ENCODE data around the gene CCT6A. TPM values are rescaled to one million over a fixed set of nuclear protein-coding genes. Genes with fewer than 3 reads are reported as not detected.
"Not testable (repeated sequence)": the region's sequence is repeated elsewhere in the genome, so short reads cannot be mapped to it uniquely, and the experiment has no call there.

The CCT6A gene
- total RNA-seq, 2 experiments from 2014 or later: 116 to 123 TPM

DNA sequence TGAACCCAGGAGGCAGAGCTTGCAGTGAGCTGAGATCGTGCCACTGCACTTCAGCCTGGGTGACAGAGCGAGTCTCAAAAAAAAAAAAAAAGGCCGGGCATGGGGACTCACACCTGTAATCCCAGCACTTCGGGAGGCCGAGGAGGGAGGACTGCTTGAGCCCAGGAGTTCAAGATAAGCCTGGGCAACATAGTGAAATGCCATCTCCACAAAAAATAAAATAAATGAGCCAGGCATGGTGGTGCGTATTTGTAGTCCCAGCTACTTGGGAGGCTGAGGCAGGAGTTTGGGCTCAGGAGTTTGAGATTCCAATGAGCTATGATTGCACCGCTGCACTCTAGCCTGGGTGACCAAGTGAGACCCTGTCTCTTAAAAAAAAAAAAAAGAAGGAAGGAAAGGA is 19.0 kb upstream of the CCT6A start:
- CTCF ChIA-PET: interaction anchor here (0.7 kb wide), 1 partner anchor 13 kb away, joined by 3 read pairs; no protein-coding TSS in a partner anchor
- peak overlapping the region; percentile 22 for H3K4me3 Mint-ChIP-seq
- H3K9me3 Mint-ChIP-seq; POLR2A ChIA-PET; DNase-seq; H3K27ac Mint-ChIP-seq; H3K27me3 Mint-ChIP-seq; H3K36me3 Mint-ChIP-seq (ENCODE audit: low read depth): not testable (repeated sequence)
- peaks cover 16% of the 10 kb centered on the region for H3K4me1 Mint-ChIP-seq

DNA sequence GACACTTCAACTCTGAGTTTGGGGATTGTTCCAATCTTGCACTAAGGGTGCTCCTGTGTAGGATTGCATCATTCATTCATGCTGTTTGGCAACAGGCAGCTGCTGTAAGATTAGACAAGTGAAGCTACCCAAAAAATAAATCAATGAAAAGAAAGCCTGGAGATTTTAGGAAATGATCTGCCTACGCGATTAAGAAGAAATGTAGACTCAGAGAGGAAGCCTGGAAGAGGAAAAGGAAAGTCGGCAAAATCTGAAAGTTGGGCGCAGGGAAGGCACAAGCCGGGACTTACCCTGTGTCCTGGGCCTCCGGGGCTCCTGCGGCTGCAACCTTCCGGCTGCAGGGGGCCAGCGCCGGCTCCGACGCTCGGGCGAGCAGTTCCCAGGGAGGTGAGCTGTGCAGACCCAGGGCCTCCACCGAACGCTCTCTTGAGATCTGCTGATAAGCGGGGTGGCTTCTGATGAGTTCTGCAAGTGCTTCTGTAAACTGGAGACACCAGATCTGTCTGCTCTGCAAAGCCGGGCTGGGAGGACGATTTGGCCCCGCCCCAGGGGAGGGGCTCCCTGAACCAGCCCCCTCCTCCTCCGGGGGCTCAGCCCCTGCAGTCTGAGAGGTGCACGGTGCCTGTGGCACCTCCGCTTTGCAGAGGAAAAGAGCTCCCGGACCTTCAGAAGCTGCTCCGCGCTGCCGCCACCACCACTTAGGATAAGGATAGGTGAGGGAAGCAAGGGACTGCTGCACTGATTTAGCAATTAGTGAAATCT is 17.7 kb upstream of the CCT6A start:
- peak overlapping the region; percentile 82 for H3K27ac Mint-ChIP-seq
- peaks cover 16% of the 10 kb centered on the region for H3K4me1 Mint-ChIP-seq
- POLR2A ChIA-PET: no interaction called here
- H3K27me3 Mint-ChIP-seq: no peaks in the 10 kb centered on the region
- H3K9me3 Mint-ChIP-seq: no peaks in the 10 kb centered on the region
- CTCF ChIA-PET: interaction anchor here (0.6 to 1.3 kb wide), 4 partner anchors 28 to 73 kb away, joined by 3 to 5 read pairs (median 4); partner anchors contain the start of gene SUMF2
- H3K36me3 Mint-ChIP-seq (ENCODE audit: low read depth): no peaks in the 10 kb centered on the region
- peak; percentile 84 for DNase-seq
- H3K4me3 Mint-ChIP-seq: peak overlapping the region; percentile 77

DNA sequence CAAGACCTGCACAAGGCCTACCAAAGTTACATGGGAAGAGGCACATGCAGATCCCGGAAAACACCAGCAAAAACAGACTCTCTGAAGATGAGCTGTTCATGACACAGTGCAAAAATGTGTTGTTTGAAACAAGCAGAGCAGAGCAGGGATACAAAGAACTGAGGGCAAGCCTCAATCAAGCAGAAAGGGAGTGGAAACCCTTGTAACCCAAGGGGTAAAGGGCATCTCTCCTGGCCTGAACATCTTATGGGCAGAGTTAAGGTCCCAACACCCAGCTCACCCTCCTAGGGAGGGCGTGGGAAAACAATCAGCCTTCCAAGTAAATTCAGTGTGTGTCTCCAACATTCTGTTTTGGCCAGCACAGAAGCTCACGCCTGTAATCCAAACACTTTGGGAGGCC is 10.8 kb upstream of the CCT6A start:
- CTCF ChIA-PET: interaction anchor here (1.2 kb wide), 1 partner anchor 18 kb away, joined by 3 read pairs; no protein-coding TSS in a partner anchor
- Mint-ChIP-seq H3K36me3 (ENCODE audit: low read depth) (no peaks in the 10 kb centered on the region), H3K27me3 (no peaks in the 10 kb centered on the region), H3K4me1 (peaks cover 2% of the 10 kb centered on the region), H3K4me3 (no peak overlapping the region), H3K27ac (no peak overlapping the region), H3K9me3 (no peaks in the 10 kb centered on the region)
- POLR2A ChIA-PET: no interaction called here
- DNase-seq: no peak

DNA sequence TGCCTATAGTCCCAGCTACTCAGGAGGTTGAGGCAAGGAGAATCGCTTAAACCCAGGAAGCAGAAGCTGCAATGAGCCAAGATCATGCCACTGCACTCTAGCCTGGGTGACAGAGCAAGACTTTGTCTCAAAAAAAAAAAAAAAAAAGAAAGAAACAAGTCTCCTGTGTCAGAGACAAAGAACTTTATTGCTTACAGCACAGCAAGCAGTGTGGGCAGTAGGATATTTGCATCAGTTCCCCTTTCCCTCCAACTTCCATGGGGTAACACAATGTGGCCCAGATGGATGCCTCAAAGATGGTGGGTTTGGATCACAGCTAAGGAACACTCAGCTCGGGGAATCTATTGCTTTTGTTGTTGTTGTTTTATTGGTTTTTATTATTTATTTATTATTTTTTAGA is 5.8 kb upstream of the CCT6A start:
- CTCF ChIA-PET: interaction anchor here (1.2 to 1.7 kb wide), 2 partner anchors 13 to 17 kb away, joined by 3 to 4 read pairs; no protein-coding TSS in a partner anchor
- H3K4me1 Mint-ChIP-seq: peaks cover 18% of the 10 kb centered on the region
- not testable (repeated sequence) for H3K27me3 Mint-ChIP-seq

DNA sequence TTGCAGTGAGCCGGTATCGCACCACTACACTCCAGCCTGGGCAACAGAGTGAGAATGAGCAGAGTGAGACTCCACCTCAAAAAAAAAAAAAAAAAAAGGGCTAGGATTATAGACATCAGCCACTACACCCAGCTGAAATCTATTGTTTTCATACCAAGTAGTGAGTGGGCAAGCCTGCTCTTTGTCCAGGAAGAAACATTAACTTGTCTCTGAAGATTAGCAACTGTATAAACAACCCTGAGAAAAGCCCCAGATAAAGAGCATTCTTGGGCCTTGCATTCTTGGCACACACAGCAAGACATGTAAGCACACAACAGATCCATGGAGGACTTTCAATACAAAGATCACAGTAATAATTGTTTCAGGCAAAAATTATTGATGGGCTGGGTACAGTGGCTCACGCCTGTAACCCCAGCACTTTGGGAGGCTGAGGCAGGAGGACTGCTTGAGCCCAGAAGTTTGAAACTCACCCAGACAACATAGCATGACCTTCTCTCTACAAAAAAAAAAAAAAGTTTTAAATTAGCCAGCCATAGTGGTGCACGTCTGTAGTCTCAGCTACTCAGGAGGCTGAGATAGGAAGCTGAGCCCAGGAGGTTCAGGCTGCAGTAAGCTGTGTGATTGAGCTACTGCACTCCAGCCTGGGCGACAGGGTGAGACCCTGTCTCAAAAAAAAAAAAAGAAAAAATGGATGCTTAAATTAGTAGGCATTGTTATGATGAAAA is 4.7 kb upstream of the CCT6A start:
- no peaks in the 10 kb centered on the region for H3K27me3 Mint-ChIP-seq
- ChIA-PET CTCF (interaction anchor here (0.6 kb wide), 2 partner anchors 24 to 89 kb away, joined by 3 to 4 read pairs; no protein-coding TSS in a partner anchor), POLR2A (interaction anchor here (0.6 kb wide), 1 partner anchor 512 kb away, joined by 3 read pairs; no protein-coding TSS in a partner anchor)
- DNase-seq: no peak
- H3K27ac Mint-ChIP-seq: no peak overlapping the region
- H3K4me1 Mint-ChIP-seq: peaks cover 18% of the 10 kb centered on the region
- H3K9me3 Mint-ChIP-seq: no peaks in the 10 kb centered on the region
- no peak overlapping the region for H3K4me3 Mint-ChIP-seq
- no peaks in the 10 kb centered on the region for H3K36me3 Mint-ChIP-seq (ENCODE audit: low read depth)

More for the DNA sequence above, 5.8 kb upstream of the CCT6A start:
- POLR2A ChIA-PET; H3K27ac Mint-ChIP-seq; H3K36me3 Mint-ChIP-seq (ENCODE audit: low read depth); H3K9me3 Mint-ChIP-seq; DNase-seq; H3K4me3 Mint-ChIP-seq: not testable (repeated sequence)

DNA sequence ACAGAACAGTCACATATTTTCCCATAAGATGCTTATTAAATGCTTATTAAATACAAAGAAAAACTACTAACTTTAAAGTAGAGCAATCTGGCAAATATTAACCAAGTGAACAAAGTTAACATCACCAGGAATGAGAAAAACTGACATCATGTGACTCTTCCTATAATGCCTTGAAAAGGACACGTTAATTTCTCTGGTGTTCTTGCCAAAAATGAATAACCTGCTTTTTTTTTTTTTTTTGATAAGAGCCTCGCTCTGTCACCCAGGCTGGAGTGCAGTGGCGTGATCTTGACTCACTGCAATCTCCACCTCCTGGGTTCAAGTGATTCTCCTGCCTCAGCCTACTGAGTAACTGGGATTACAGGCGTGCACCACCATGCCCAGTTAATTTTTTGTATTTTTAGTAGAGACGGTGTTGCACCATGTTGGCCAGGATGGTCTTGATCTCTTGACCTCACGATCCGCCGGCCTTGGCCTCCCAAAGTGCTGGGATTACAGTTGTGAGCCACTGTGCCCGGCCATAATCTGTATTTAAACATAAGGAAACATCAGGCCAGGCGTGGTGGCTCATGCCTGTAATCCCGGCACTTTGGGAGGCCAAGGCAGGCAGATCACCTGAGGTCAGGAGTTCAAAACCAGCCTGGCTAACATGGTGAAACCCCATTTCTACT is 4.0 kb upstream of the CCT6A start:
- not testable (repeated sequence) for H3K9me3 Mint-ChIP-seq; H3K27ac Mint-ChIP-seq; DNase-seq; H3K36me3 Mint-ChIP-seq (ENCODE audit: low read depth); H3K4me3 Mint-ChIP-seq; H3K27me3 Mint-ChIP-seq
- peaks cover 21% of the 10 kb centered on the region for H3K4me1 Mint-ChIP-seq
- ChIA-PET POLR2A (interaction anchor here (0.6 kb wide), 1 partner anchor 513 kb away, joined by 3 read pairs; no protein-coding TSS in a partner anchor), CTCF (interaction anchor here (0.6 kb wide), 2 partner anchors 24 to 89 kb away, joined by 3 to 4 read pairs; no protein-coding TSS in a partner anchor)

DNA sequence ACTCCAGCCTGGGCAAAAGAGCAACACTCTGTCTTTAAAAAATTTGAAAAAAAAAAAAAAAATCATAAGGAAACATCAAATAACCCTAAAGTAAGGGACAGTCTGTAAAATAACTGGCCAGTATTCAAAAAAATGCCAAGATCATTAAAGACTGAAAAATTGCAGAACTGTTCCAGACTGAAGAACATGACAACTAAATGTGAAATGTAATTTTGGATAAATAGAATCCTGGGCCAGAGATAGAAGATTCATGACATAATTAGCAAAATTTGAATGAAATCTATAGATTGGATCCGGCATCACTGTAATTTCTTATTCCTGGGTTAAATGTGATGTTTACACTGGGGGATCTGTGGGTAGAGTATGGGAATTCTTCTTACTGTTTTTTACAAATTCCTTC is 3.3 kb upstream of the CCT6A start:
- H3K27me3 Mint-ChIP-seq: no peaks in the 10 kb centered on the region
- peaks cover 7% of the 10 kb centered on the region for H3K36me3 Mint-ChIP-seq (ENCODE audit: low read depth)
- H3K27ac Mint-ChIP-seq: no peak overlapping the region
- ChIA-PET CTCF (no interaction called here), POLR2A (no interaction called here)
- H3K4me3 Mint-ChIP-seq: no peak overlapping the region
- H3K4me1 Mint-ChIP-seq: peaks cover 27% of the 10 kb centered on the region
- H3K9me3 Mint-ChIP-seq: no peaks in the 10 kb centered on the region
- no peak for DNase-seq

DNA sequence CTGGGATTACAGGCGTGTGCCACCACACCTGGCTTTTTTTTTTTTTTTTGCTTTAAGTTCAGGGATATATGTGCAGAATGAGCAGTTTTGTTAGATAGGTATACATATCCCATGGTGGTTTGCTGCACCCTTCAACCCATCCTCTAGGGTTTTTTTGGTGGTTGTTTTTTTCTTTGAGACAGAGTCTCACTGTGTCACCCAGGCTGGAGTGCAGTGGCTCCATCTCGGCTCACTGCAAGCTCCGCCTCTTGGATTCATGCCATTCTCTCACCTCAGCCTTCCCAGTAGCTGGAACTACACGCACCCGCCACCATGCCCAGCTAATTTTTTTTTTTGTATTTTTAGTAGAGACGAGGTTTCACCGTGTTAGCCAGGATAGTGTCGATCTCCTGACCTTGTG is 2.8 kb upstream of the CCT6A start:
- H3K9me3 Mint-ChIP-seq, POLR2A ChIA-PET, H3K27ac Mint-ChIP-seq, H3K27me3 Mint-ChIP-seq, H3K4me3 Mint-ChIP-seq, DNase-seq: not testable (repeated sequence)
- H3K4me1 Mint-ChIP-seq: peaks cover 31% of the 10 kb centered on the region
- H3K36me3 Mint-ChIP-seq (ENCODE audit: low read depth): peaks cover 12% of the 10 kb centered on the region
- CTCF ChIA-PET: interaction anchor here (0.6 kb wide), 1 partner anchor 8 kb away, joined by 5 read pairs; no protein-coding TSS in a partner anchor

DNA sequence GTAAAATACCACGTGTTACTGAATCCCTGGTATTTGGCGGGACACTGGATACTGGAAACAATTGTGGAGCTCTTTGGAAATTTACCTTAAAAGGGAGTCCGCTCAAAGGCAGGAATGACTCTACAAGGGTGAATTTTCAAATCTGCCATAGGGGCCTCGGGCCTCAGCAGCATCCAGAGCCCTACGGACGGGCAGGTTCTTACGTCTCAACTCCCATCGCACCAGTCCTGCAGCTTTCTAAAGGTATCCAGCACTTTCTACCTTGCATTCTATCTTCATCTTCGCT is 569 bp upstream of the CCT6A start:
- Mint-ChIP-seq H3K9me3 (no peaks in the 10 kb centered on the region), H3K36me3 (ENCODE audit: low read depth) (peaks cover 32% of the 10 kb centered on the region), H3K27me3 (no peaks in the 10 kb centered on the region), H3K27ac (peak overlapping the region; percentile 96), H3K4me1 (peaks cover 43% of the 10 kb centered on the region), H3K4me3 (peak overlapping the region; percentile 98)
- ChIA-PET POLR2A (interaction anchor here (1.0 kb wide), 1 partner anchor 13 kb away, joined by 3 read pairs; no protein-coding TSS in a partner anchor), CTCF (interaction anchor here (1.0 to 1.8 kb wide), 4 partner anchors 13 to 24 kb away, joined by 3 to 9 read pairs (median 5); partner anchors contain the start of gene SUMF2)
- no peak for DNase-seq

DNA sequence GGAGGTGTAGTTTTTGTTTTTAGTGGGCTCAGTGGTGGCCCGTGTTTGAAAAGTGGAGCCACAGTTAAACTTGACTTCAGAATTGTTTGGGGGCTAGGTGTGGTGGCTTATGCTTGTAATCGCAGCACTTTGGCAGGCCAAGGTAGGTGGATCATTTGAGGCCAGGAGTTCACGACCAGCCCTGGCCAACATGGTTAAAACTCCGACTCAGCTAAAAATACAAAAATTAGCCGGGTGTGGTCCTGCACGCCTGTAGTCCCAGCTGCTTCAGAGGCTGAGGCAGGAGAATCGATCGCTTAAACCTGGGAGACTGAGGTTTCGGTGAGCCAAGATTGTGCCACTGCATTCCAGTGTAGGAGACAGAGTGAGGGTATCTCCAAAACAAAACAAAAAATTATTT is 1.8 kb downstream of the CCT6A start:
- peaks cover 50% of the 10 kb centered on the region for H3K36me3 Mint-ChIP-seq (ENCODE audit: low read depth)
- POLR2A ChIA-PET: no interaction called here
- CTCF ChIA-PET: interaction anchor here (1.5 kb wide), 1 partner anchor 20 kb away, joined by 10 read pairs; no protein-coding TSS in a partner anchor
- DNase-seq: no peak
- no peaks in the 10 kb centered on the region for H3K27me3 Mint-ChIP-seq
- no peaks in the 10 kb centered on the region for H3K9me3 Mint-ChIP-seq
- H3K4me1 Mint-ChIP-seq: peaks cover 49% of the 10 kb centered on the region
- peak overlapping the region; percentile 98 for H3K4me3 Mint-ChIP-seq
- H3K27ac Mint-ChIP-seq: no peak overlapping the region

DNA sequence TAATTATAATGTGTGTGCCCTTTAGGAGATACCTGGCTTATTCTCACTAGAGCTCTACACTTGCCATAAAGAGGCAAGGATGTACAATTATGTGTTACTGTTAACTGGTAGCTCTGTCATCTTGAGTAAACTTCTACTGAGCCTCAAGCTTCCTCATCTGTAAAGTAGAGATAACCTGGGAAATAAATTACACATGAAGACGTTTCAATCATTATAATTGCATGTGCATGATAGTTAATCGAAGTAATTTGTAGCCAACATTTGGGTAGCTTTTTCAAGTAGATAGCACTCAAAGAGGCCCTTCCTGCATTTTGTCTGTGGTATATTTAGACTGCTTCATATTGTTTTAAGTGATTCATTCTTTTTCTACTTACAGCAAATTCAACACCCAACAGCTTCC is 2.4 kb downstream of the CCT6A start:
- no peak for DNase-seq
- Mint-ChIP-seq H3K9me3 (no peaks in the 10 kb centered on the region), H3K27ac (peak overlapping the region; percentile 27), H3K4me3 (peak overlapping the region; percentile 26), H3K36me3 (ENCODE audit: low read depth) (peaks cover 55% of the 10 kb centered on the region), H3K4me1 (peaks cover 49% of the 10 kb centered on the region), H3K27me3 (no peaks in the 10 kb centered on the region)
- ChIA-PET POLR2A (no interaction called here), CTCF (interaction anchor here (1.5 kb wide), 1 partner anchor 20 kb away, joined by 10 read pairs; no protein-coding TSS in a partner anchor)

DNA sequence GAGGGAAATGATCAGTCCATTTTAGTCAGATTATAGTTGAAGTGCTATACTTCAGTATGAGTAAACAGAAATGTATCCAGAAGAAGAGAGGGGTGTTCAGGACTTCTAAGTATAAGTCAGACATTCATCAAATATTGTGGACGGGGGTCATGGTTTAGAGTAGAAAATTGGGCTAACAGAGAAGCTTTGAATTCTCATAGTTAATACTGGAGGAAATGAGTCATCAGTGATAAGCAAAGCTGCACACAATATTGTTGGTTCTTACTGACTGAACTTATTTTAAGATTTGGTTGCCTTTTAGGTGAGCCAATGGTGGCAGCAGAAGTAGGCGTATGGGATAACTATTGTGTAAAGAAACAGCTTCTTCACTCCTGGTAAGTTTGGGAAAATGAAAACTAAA is 10.8 kb downstream of the CCT6A start:
- Mint-ChIP-seq H3K27ac (peak overlapping the region; percentile 65), H3K27me3 (no peaks in the 10 kb centered on the region), H3K36me3 (ENCODE audit: low read depth) (peaks cover 60% of the 10 kb centered on the region), H3K4me1 (peaks cover 43% of the 10 kb centered on the region), H3K4me3 (no peak overlapping the region), H3K9me3 (no peaks in the 10 kb centered on the region)
- CTCF ChIA-PET: interaction anchor here (0.7 to 1.5 kb wide), 2 partner anchors 12 to 45 kb away, joined by 3 to 8 read pairs; no protein-coding TSS in a partner anchor
- no peak for DNase-seq
- POLR2A ChIA-PET: no interaction called here
